COLO668 (cell line): Measurements from ENCODE around the gene FBN3.
"Not testable (repeated sequence)": the region's sequence is repeated elsewhere in the genome, so short reads cannot be mapped to it uniquely, and the experiment has no call there.

Source experiments
- DNase-seq: peaks from one replicate; lab custom pipeline; 2025; ENCODE audit not compliant: unreplicated experiment; lab: John Stamatoyannopoulos, UW

FBN3 gene

GRCh38 chr19:8149261-8150094, at the start of gene FBN3:
Gene FBN3 (minus strand): TSS chr19:8149592. CDS start chr19:8147480, 2,112 bp downstream.
- no peak for DNase-seq

- DNase-seq = no peak
Observed at GRCh38 chr19:8196271-8196927, 47.0 kb upstream of the FBN3 start.

- no peak for DNase-seq
Observed at GRCh38 chr19:8194528-8195267, 45.3 kb upstream of the FBN3 start.

- no peak for DNase-seq
Observed at GRCh38 chr19:8192221-8192820, 42.9 kb upstream of the FBN3 start.

- DNase-seq = no peak
Observed at GRCh38 chr19:8185343-8186068, 36.1 kb upstream of the FBN3 start.

GRCh38 chr19:8184274-8184673, 34.9 kb upstream of the FBN3 start:
- DNase-seq = no peak

GRCh38 chr19:8180018-8180417, 30.6 kb upstream of the FBN3 start:
- DNase-seq = no peak

GRCh38 chr19:8174706-8175105, 25.3 kb upstream of the FBN3 start:
- DNase-seq = no peak

- no peak for DNase-seq
Observed at GRCh38 chr19:8168537-8168936, 19.1 kb upstream of the FBN3 start.

GRCh38 chr19:8167985-8168384, 18.6 kb upstream of the FBN3 start:
- no peak for DNase-seq

GRCh38 chr19:8163759-8164158, 14.4 kb upstream of the FBN3 start:
- DNase-seq = no peak

GRCh38 chr19:8161135-8161646, 11.8 kb upstream of the FBN3 start:
- no peak for DNase-seq

- not testable (repeated sequence) for DNase-seq
Observed at GRCh38 chr19:8159322-8159721, 9.9 kb upstream of the FBN3 start.

GRCh38 chr19:8158411-8159074, 9.2 kb upstream of the FBN3 start:
- peak; percentile 58 for DNase-seq

- no peak for DNase-seq
Observed at GRCh38 chr19:8155318-8155717, 5.9 kb upstream of the FBN3 start.

GRCh38 chr19:8154014-8154413, 4.6 kb upstream of the FBN3 start:
- not testable (repeated sequence) for DNase-seq

GRCh38 chr19:8151767-8152035, 2.3 kb upstream of the FBN3 start:
- no peak for DNase-seq

- DNase-seq = no peak
Observed at GRCh38 chr19:8150998-8151766, 1.8 kb upstream of the FBN3 start.

- no peak for DNase-seq
Observed at GRCh38 chr19:8150178-8150865, 930 bp upstream of the FBN3 start.
